Activated CD8-positive, alpha-beta memory T cell treated with anti-CD3 and anti-CD28 coated beads for 48 hours (primary cell): ENCODE results near the gene CELF4.
A peak's percentile ranks its signal among the peaks of the same experiment; 100 is the strongest.

Experiments
- DNase-seq, 3 experiments: peaks; one replicate each; pipeline ENCODE4 v3.0.0-alpha.2; 2020; ENCODE audit warnings: low read depth in 2 of 3, low spot score in 2 of 3

CELF4 gene

GRCh38 chr18:37548679-37549289 is 16.8 kb downstream of the CELF4 start:
- DNase-seq = no peak

- no peak for DNase-seq
These were observed 18.3 kb downstream of the CELF4 start for GRCh38 chr18:37547196-37547827.

GRCh38 chr18:37546651-37547050 is 18.9 kb downstream of the CELF4 start:
- DNase-seq = no peak

- DNase-seq = no peak
These were observed 19.4 kb downstream of the CELF4 start for GRCh38 chr18:37546272-37546537.

GRCh38 chr18:37545461-37546271 is 19.9 kb downstream of the CELF4 start:
- DNase-seq = no peak

GRCh38 chr18:37544713-37545112 is 20.9 kb downstream of the CELF4 start:
- no peak for DNase-seq

- DNase-seq = no peak
These were observed 21.4 kb downstream of the CELF4 start for GRCh38 chr18:37544217-37544616.

GRCh38 chr18:37543321-37543720 is 22.3 kb downstream of the CELF4 start:
- DNase-seq = no peak

- DNase-seq = no peak
These were observed 24.1 kb downstream of the CELF4 start for GRCh38 chr18:37541517-37541916.

GRCh38 chr18:37540424-37541138 is 25.0 kb downstream of the CELF4 start:
- no peak for DNase-seq

- DNase-seq = no peak
These were observed 26.4 kb downstream of the CELF4 start for GRCh38 chr18:37539236-37539635.

- DNase-seq = no peak
These were observed 26.9 kb downstream of the CELF4 start for GRCh38 chr18:37538526-37539205.

GRCh38 chr18:37537868-37538525 is 27.6 kb downstream of the CELF4 start:
- DNase-seq = peak; percentile 10 to 35 (median 23)

- DNase-seq = no peak
These were observed 28.9 kb downstream of the CELF4 start for GRCh38 chr18:37536656-37537055.

- DNase-seq = no peak
These were observed 29.6 kb downstream of the CELF4 start for GRCh38 chr18:37535968-37536367.

GRCh38 chr18:37534627-37535026 is 31.0 kb downstream of the CELF4 start:
- DNase-seq = no peak

GRCh38 chr18:37533647-37534584 is 31.7 kb downstream of the CELF4 start:
- no peak for DNase-seq

- DNase-seq = no peak
These were observed 32.7 kb downstream of the CELF4 start for GRCh38 chr18:37532917-37533316.

GRCh38 chr18:37529863-37530262 is 35.7 kb downstream of the CELF4 start:
- DNase-seq = no peak

GRCh38 chr18:37529296-37529695 is 36.3 kb downstream of the CELF4 start:
- DNase-seq = no peak
